Measurements from ENCODE around the gene DNAJB13. TPM values are rescaled to one million over a fixed set of nuclear protein-coding genes. Genes with fewer than 3 reads are reported as not detected.

DNAJB13 gene
- total RNA-seq, 8 experiments from 2014 or later = 0.17 to 6.7 (median 0.55) TPM; not detected in 1

DNA sequence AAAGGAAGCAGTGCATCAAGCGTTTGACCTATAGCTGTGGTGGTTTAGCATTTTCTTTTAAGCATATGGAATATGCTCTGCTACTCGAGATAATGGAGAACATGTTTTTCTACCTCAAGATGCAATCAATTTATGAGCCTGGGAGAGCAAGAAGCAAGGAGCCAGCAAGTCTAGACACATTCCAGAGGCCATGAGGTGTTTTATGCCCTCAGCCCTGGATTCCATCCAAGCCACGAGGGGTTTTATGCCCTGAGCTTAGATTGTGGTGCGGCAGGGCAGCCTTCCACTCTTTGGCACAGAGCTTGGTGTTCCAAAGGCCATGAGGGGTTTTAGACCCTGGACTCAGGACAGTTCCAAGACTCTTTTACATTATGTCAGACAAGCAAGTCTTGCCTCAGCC lies 11.7 kb upstream of the DNAJB13 start:
- ATAC-seq (replicated peaks in 6 of 8) = no peak
- 8 to 100% (median 27%) methylated on average over 1 to 4 of the region's 4 CpGs; no CpG with 5 or more reads in 3 of the 10 experiments for WGBS, 10 experiments
- Histone ChIP-seq H3K4me1 (replicated peaks in 1 of 2) (no peaks in the 10 kb centered on the region), H3K4me3 (no peak overlapping the region), H3K27ac (no peak overlapping the region)
- in situ Hi-C loops (cut with MboI; ENCODE audit: low pct_unique_long_range_greater_than_20kb in 2 of 9, low sequenced_read_pairs in 9 of 9, unreplicated experiment in 9 of 9) = no loop called here

DNA sequence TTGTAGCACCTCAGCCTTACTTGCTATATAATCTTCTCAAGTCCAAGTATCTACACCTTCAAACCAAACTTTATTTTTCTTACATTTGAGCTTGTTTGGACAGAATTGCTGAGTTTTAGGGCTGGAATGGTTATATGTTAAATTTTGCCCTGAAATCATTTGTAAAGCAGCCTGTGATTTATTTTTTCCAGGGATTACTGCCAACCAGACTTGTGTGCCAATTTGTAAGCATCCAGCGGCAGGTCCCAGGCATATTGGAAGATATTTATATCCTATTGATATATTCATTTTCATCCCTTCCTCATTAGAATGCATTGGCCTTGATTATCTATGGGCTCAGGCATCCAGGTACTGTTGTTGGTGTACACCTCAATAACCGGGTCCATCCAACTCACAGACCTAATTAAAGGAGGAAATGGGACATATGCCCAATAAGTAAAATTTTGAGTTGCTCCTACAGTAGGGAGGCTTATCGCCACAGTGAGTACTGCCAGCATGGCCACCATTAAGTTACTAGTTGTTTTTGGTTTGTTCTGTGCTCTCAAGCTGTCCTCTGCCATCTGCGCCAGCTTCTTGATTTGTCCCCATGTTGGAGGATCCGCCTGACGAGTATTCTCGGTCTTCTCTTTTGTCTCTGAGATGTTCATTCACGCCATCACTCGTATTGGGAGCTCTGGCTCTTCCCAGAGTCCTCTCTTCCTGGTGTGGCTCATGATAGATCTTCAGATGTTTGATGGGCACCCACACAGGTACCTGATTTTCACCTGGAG lies 9.8 kb upstream of the DNAJB13 start:
- no peak for ATAC-seq (replicated peaks in 6 of 8)
- H3K4me1 ChIP-seq (replicated peaks in 1 of 2) = no peaks in the 10 kb centered on the region
- no peak overlapping the region for H3K27ac ChIP-seq
- no peak overlapping the region for H3K4me3 ChIP-seq
- WGBS, 10 experiments = 60 to 100% (median 95%) methylated on average over 2 to 9 of the region's 9 CpGs
- in situ Hi-C loops (cut with MboI; ENCODE audit: low pct_unique_long_range_greater_than_20kb in 2 of 9, low sequenced_read_pairs in 9 of 9, unreplicated experiment in 9 of 9) = no loop called here

DNA sequence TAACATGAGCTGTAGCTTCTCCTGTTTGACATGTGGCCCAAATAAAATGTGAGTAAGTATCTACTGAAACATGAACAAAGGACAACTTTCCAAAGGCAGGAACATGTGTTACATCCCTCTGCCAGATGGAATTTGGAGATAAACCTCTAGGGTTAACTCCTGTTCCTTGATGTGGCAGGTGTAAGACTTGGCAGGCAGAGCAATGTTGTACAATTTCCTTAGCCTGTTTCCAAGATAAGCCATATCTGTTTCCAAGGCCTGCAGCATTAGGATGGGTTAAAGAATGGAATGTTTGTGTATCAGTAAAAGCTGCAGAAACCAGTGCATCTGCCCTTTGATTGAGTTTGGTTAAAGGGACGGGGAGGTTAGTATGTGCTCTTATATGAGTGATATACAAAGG lies 8.8 kb upstream of the DNAJB13 start:
- in situ Hi-C loops (cut with MboI; ENCODE audit: low pct_unique_long_range_greater_than_20kb in 2 of 9, low sequenced_read_pairs in 9 of 9, unreplicated experiment in 9 of 9) = no loop called here
- Histone ChIP-seq H3K4me1 (replicated peaks in 1 of 2) (no peaks in the 10 kb centered on the region), H3K4me3 (no peak overlapping the region), H3K27ac (no peak overlapping the region)
- ATAC-seq (replicated peaks in 6 of 8) = no peak
- WGBS, 10 experiments = 57 to 100% (median 76%) methylated on average over 1 of the region's 1 CpG; no CpG with 5 or more reads in 4 of the 10 experiments

DNA sequence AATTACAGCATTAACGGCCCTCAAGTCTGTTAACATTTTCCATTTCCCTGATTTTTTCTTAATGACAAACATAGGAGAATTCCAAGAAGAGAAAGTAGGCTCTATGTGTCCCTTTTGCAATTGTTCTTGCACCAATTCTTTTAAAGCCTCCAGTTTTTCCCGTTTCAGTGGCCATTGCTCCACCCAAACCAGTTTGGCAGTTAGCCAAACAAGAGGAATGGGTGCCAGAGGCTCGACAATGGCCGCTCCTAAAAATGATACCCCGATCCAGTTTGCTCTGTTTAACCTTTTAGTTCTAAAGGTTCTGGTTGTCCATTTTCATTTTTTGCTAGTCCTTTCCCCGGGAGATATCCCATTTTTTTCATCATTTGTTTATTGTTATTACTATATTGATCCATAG lies 6.7 kb upstream of the DNAJB13 start:
- no peak overlapping the region for H3K27ac ChIP-seq
- in situ Hi-C loops (cut with MboI; ENCODE audit: low pct_unique_long_range_greater_than_20kb in 2 of 9, low sequenced_read_pairs in 9 of 9, unreplicated experiment in 9 of 9) = no loop called here
- WGBS, 10 experiments = 14 to 88% (median 74%) methylated on average over 1 to 6 of the region's 6 CpGs; no CpG with 5 or more reads in 2 of the 10 experiments
- H3K4me3 ChIP-seq = no peak overlapping the region
- no peak for ATAC-seq (replicated peaks in 6 of 8)
- H3K4me1 ChIP-seq (replicated peaks in 1 of 2) = no peaks in the 10 kb centered on the region

DNA sequence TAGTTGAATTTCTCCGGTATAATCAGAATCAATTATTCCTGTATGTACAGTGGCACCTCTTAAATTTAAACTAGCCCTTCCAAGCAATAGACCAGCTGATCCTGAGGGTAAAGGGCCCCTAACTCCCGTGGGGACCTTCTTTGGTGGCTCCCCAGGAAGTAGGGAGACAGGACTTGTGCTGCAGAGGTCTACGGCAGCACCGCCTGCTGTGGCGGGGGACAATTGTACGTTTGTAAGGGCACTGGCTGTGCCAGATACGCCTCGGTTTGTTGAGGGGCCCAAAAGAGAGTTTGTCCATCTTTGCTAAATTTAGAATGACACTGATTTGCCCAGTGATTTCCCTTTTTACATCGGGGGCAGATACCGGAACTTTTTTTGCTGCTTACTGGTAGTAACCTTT lies 5.9 kb upstream of the DNAJB13 start:
- Histone ChIP-seq H3K4me3 (no peak overlapping the region), H3K27ac (no peak overlapping the region), H3K4me1 (replicated peaks in 1 of 2) (no peaks in the 10 kb centered on the region)
- no peak for ATAC-seq (replicated peaks in 6 of 8)
- in situ Hi-C loops (cut with MboI; ENCODE audit: low pct_unique_long_range_greater_than_20kb in 2 of 9, low sequenced_read_pairs in 9 of 9, unreplicated experiment in 9 of 9) = no loop called here
- WGBS, 10 experiments = 57 to 100% (median 89%) methylated on average over 1 to 10 of the region's 10 CpGs; no CpG with 5 or more reads in 3 of the 10 experiments

DNA sequence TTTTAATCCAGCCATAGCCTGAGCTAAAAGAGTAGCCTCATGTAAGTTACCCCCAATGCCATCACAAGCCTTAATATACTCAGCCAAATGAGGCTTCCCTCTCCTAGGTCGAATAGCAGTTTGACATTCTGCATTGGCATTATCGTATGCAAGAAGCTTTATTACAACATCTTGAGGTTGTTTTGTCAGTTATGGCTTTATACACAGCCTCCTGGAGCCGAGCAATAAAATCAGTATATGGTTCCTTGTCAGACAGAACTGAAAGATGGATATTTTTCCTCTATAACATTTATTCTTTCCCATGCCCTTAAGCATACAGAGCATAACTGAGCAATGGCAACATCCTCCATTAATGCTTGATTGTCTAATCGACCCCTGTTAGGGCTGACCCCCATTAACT lies 5.4 kb upstream of the DNAJB13 start:
- H3K4me3 ChIP-seq = no peak overlapping the region
- WGBS, 10 experiments = 18 to 92% (median 60%) methylated on average over 1 to 4 of the region's 4 CpGs; no CpG with 5 or more reads in 3 of the 10 experiments
- H3K4me1 ChIP-seq (replicated peaks in 1 of 2) = no peaks in the 10 kb centered on the region
- no peak for ATAC-seq (replicated peaks in 6 of 8)
- no peak overlapping the region for H3K27ac ChIP-seq
- in situ Hi-C loops (cut with MboI; ENCODE audit: low pct_unique_long_range_greater_than_20kb in 2 of 9, low sequenced_read_pairs in 9 of 9, unreplicated experiment in 9 of 9) = no loop called here

DNA sequence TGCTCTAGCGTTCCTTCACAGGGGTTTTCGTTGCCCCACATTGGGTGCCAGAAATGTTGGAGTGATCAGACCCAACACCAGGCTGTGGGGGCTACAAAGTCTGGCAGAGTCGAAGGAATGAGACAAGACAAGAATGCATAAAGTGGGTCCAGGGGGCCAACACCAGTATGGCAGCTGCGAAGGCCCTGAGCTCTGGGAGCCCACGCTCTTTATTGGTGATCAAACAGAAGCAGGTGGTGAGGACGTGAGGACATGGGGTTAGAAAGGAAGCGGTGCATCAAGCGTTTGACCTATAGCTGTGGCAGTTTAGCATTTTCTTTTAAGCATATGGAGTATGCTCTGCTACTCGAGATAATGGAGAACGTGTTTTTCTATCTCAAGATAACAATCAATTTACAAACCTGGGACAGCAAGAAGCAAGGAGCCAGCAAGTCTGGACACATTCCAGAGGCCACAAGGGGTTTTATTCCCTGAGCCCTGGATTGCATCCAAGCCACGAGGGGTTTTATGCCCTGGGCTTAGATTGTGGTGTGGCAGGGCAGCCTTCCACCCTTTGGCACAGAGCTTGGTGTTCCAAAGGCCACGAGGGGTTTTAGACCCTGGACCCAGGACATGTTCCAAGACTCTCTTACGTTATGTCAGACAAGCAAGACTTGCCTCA lies 3.9 kb upstream of the DNAJB13 start:
- no peak for ATAC-seq (replicated peaks in 6 of 8)
- 0 to 100% (median 80%) methylated on average over 1 to 11 of the region's 13 CpGs; no CpG with 5 or more reads in 1 of the 10 experiments for WGBS, 10 experiments
- H3K27ac ChIP-seq = no peak overlapping the region
- no peak overlapping the region for H3K4me3 ChIP-seq
- in situ Hi-C loops (cut with MboI; ENCODE audit: low pct_unique_long_range_greater_than_20kb in 2 of 9, low sequenced_read_pairs in 9 of 9, unreplicated experiment in 9 of 9) = no loop called here
- H3K4me1 ChIP-seq (replicated peaks in 1 of 2) = peaks cover 0 to 6% of the 10 kb centered on the region in 2 donors

DNA sequence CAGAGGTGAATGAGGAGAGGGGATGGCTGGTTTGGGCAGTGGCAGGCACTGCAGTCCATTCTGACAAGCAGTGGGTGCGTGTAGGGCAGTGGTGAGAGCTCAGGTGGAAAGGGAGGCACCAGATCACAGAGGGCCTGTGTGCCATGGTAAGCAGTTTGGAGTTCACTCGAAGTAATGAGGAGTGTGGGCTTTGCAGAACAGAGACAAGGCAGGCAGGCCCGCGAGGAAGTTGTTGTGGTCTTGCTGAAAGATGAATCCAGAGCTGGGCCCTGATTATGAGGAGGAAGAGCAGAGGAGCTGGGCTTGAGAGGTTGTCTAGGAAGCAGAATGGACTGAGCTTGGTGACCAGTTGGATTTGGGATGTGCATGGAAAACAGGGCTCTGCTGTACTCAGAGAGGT lies 1.6 kb upstream of the DNAJB13 start:
- Histone ChIP-seq H3K4me1 (replicated peaks in 1 of 2) (peaks cover 0 to 6% of the 10 kb centered on the region in 2 donors), H3K27ac (no peak overlapping the region), H3K4me3 (no peak overlapping the region)
- ATAC-seq (replicated peaks in 6 of 8) = no peak
- WGBS, 10 experiments = 60 to 94% (median 80%) methylated on average over 1 to 4 of the region's 4 CpGs; no CpG with 5 or more reads in 6 of the 10 experiments
- in situ Hi-C loops (cut with MboI; ENCODE audit: low pct_unique_long_range_greater_than_20kb in 2 of 9, low sequenced_read_pairs in 9 of 9, unreplicated experiment in 9 of 9) = no loop called here

DNA sequence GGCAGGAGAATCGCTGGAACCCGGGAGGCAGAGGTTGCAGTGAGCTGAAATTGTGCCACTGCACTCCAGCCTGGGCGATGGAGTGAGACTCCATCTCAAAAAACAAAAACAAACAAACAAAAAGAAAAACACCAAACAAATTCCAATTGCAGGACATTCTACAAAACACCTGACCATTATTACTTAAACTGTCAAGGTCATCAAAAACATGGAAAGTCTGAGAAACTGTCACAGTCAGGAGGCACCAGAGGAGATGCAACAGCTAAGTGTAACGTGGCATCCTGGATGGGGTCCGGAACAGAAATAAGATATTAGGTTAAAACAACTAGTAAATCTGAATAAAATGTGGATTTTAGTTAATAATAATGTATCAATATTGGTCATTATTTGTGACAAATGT lies 914 bp upstream of the DNAJB13 start:
- ATAC-seq (replicated peaks in 6 of 8) = no peak
- H3K4me3 ChIP-seq = no peak overlapping the region
- in situ Hi-C loops (cut with MboI; ENCODE audit: low pct_unique_long_range_greater_than_20kb in 2 of 9, low sequenced_read_pairs in 9 of 9, unreplicated experiment in 9 of 9) = no loop called here
- no peak overlapping the region for H3K27ac ChIP-seq
- H3K4me1 ChIP-seq (replicated peaks in 1 of 2) = peaks cover 0 to 6% of the 10 kb centered on the region in 2 donors
- 75 to 100% (median 95%) methylated on average over 1 to 3 of the region's 5 CpGs; no CpG with 5 or more reads in 3 of the 10 experiments for WGBS, 10 experiments

DNA sequence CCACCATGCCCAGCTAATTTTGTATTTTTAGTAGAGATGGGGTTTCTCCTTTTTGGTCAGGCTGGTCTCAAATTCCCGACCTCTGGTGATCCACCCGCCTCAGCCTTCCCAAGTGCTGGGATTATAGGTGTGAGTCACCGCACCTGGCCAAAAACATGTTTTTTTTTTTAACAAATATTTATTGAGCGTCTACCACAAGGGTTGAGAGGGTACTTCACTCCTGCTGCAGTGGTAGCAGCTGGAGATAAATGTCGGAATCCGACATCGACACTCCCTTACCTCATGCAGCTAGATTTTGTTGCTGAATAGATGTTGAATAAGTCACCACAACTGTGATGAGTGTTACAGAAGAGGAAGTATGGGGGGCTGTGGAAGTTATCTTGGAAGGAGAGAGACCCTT lies 971 bp downstream of the DNAJB13 start:
- in situ Hi-C loops (cut with MboI; ENCODE audit: low pct_unique_long_range_greater_than_20kb in 2 of 9, low sequenced_read_pairs in 9 of 9, unreplicated experiment in 9 of 9) = no loop called here
- no peak overlapping the region for H3K4me3 ChIP-seq
- ATAC-seq (replicated peaks in 6 of 8) = no peak
- H3K27ac ChIP-seq = no peak overlapping the region
- H3K4me1 ChIP-seq (replicated peaks in 1 of 2) = peaks cover 0 to 9% of the 10 kb centered on the region in 2 donors
- WGBS, 10 experiments = 72 to 100% (median 83%) methylated on average over 1 to 6 of the region's 7 CpGs; no CpG with 5 or more reads in 3 of the 10 experiments

DNA sequence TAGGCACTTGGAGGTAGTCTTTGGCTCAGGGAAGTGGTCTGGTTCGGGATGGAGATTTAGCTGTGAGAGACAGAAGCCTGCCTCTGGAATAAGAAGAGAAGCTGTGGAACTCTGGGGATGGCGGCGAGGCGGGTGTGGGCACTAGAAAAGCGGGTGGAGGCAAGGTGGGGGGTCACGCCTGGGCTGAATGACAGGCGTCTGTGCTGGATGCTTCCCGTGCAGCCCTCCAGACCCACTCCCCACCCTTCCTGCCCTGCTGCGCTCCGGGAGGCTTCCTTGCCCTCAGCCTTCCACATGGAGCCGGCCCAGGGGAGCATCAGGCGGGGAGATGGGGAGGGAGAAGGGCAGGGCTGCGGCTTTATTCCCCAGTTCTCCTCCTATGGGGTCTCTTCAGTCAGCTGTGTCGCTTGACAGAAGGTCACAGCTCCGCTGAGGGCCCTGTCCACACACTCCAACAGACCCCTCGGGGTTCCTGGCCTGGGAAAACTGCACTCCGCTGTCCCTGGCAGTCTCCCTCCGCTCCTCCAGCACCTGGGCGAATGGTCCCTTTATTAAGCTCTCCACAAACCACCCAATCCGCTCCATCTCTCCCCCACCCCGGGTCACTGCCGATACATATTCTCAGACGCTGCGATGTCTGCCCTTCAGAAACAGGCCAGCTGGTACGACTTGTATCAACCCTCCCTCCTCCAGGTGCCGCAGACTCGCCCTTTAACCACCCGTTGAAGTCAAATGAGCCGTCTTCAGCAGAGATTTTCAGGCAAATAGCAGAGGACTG lies 6.2 kb downstream of the DNAJB13 start:
- ATAC-seq (replicated peaks in 6 of 8) = peak in 2 of 8 experiments; percentile 14 to 30
- WGBS, 10 experiments = 40 to 91% (median 62%) methylated on average over 1 to 6 of the region's 29 CpGs; no CpG with 5 or more reads in 2 of the 10 experiments
- in situ Hi-C loops (cut with MboI; ENCODE audit: low pct_unique_long_range_greater_than_20kb in 2 of 9, low sequenced_read_pairs in 9 of 9, unreplicated experiment in 9 of 9) = no loop called here
- H3K27ac ChIP-seq = no peak overlapping the region
- H3K4me3 ChIP-seq = no peak overlapping the region
- peaks cover 0 to 3% of the 10 kb centered on the region in 2 donors for H3K4me1 ChIP-seq (replicated peaks in 1 of 2)

GRCh38 chr11:73957654-73958361 lies 7.0 kb downstream of the DNAJB13 start:
- in situ Hi-C loops (cut with MboI; ENCODE audit: low pct_unique_long_range_greater_than_20kb in 2 of 9, low sequenced_read_pairs in 9 of 9, unreplicated experiment in 9 of 9) = no loop called here
- Histone ChIP-seq H3K27ac (no peak overlapping the region), H3K4me3 (no peak overlapping the region), H3K4me1 (replicated peaks in 1 of 2) (peaks cover 0 to 3% of the 10 kb centered on the region in 2 donors)
- peak in 5 of 8 experiments; percentile 37 to 82 (median 52) for ATAC-seq (replicated peaks in 6 of 8)
- 60 to 100% (median 75%) methylated on average over 1 to 13 of the region's 25 CpGs; no CpG with 5 or more reads in 5 of the 10 experiments for WGBS, 10 experiments

Data from motor neuron (in vitro differentiated cells).